ENCODE measurements around the gene LASP1NB.

The LASP1NB gene

GRCh38 chr17:38925263-38925995, at the start of gene LASP1NB:
Gene LASP1NB (plus strand): TSS chr17:38925614.
- peak within 1 kb of the TSS in 7 of 8 donors; percentile 14 to 77 (median 59) for H3K27ac ChIP-seq
- no peak within 1 kb of the TSS for H3K4me3 ChIP-seq
- intact Hi-C loops (cut with DNase I; ENCODE audit: low total_unique reads) = no loop called here
- peaks cover 10 to 70% (median 43%) of the 10 kb centered on the region in 6 donors for H3K4me1 ChIP-seq
- peak in 1 of 3 donors; percentile 6 for TF ChIP-seq POLR2AphosphoS5 (IDR thresholded peaks at IDR 0.05)
- no peak for TF ChIP-seq CTCF (IDR thresholded peaks at IDR 0.05 in 8 of 11, conservative IDR thresholded peaks at IDR 0.05 in 3 of 11)
- peak; percentile 77 for DNase-seq
- WGBS, 5 donors = 70 to 77% (median 71%) methylated on average over 14 of the region's 14 CpGs
- H3K9me3 ChIP-seq = no peaks in the 10 kb centered on the region
- no peaks in the 10 kb centered on the region for H3K27me3 ChIP-seq (replicated peaks in 1 of 7)
- peaks cover 0 to 11% (median under 1%) of the 10 kb centered on the region in 6 donors for H3K36me3 ChIP-seq

GRCh38 chr17:38877130-38877851, 48.1 kb upstream of the LASP1NB start:
- Histone ChIP-seq H3K27ac (peak overlapping the region in 7 of 8 donors; percentile 35 to 97 (median 70)), H3K27me3 (replicated peaks in 1 of 7) (no peaks in the 10 kb centered on the region), H3K4me3 (peak overlapping the region in 1 of 8 donors; percentile 31), H3K4me1 (peaks cover 79 to 100% (median 98%) of the 10 kb centered on the region in 6 donors), H3K9me3 (no peaks in the 10 kb centered on the region), H3K36me3 (peaks cover 0 to 100% (median 46%) of the 10 kb centered on the region in 6 donors)
- TF ChIP-seq POLR2A (IDR thresholded peaks at IDR 0.05) (no peak), POLR2AphosphoS5 (IDR thresholded peaks at IDR 0.05) (peak in 2 of 3 donors; percentile 49 to 66), CTCF (IDR thresholded peaks at IDR 0.05 in 8 of 11, conservative IDR thresholded peaks at IDR 0.05 in 3 of 11) (peak in 1 of 11 experiments; percentile 28)
- intact Hi-C loops (cut with DNase I; ENCODE audit: low total_unique reads) = no loop called here
- WGBS, 5 donors = 23 to 62% (median 40%) methylated on average over 6 to 7 of the region's 7 CpGs
- peak; percentile 90 for DNase-seq

- intact Hi-C loops (cut with DNase I; ENCODE audit: low total_unique reads) = no loop called here
- TF ChIP-seq CTCF (IDR thresholded peaks at IDR 0.05 in 8 of 11, conservative IDR thresholded peaks at IDR 0.05 in 3 of 11) (no peak), POLR2AphosphoS5 (IDR thresholded peaks at IDR 0.05) (no peak), POLR2A (IDR thresholded peaks at IDR 0.05) (no peak)
- H3K36me3 ChIP-seq = peaks cover 0 to 89% (median 46%) of the 10 kb centered on the region in 6 donors
- WGBS, 5 donors = 33 to 57% (median 48%) methylated on average over 5 to 6 of the region's 6 CpGs
- peaks cover 78 to 100% (median 98%) of the 10 kb centered on the region in 6 donors for H3K4me1 ChIP-seq
- peak overlapping the region in 7 of 8 donors; percentile 3 to 84 (median 52) for H3K27ac ChIP-seq
- H3K27me3 ChIP-seq (replicated peaks in 1 of 7) = no peaks in the 10 kb centered on the region
- no peak for DNase-seq
- no peaks in the 10 kb centered on the region for H3K9me3 ChIP-seq
- peak overlapping the region in 2 of 8 donors; percentile 2 to 6 for H3K4me3 ChIP-seq
These were observed 45.3 kb upstream of the LASP1NB start for GRCh38 chr17:38879878-38880665.
